Liver (tissue), 9 donors: Measurements from ENCODE around the gene SBK2. TPM values are rescaled to one million over a fixed set of nuclear protein-coding genes. Genes with fewer than 3 reads are reported as not detected.

Source experiments
- DNase-seq: peaks from one replicate; pipeline ENCODE4 v3.0.0-alpha.2; 2017; ENCODE audit warnings: low spot score
- H3K27ac ChIP-seq, 2 donors: one replicate each; pipeline ENCODE4 v1.7.0; 2013; ENCODE audit warnings: inconsistent platforms in 2 of 2, low read length in 2 of 2, control low read depth in 1 of 2, low read depth in 1 of 2, mild to moderate bottlenecking in 1 of 2
- H3K27me3 ChIP-seq, 4 donors: one replicate each; pipeline versions ENCODE4 v1.6.1 to v1.7.0; 2013; ENCODE audit warnings: low read length in 3 of 4, inconsistent platforms in 1 of 4, mild to moderate bottlenecking in 1 of 4, moderate library complexity in 1 of 4; ENCODE audit not compliant: control insufficient read depth in 4 of 4, insufficient read depth in 4 of 4
- H3K36me3 ChIP-seq, 4 donors: one replicate each; pipeline versions ENCODE4 v1.6.1 to v1.7.0; 2013; ENCODE audit warnings: low read length in 3 of 4, mild to moderate bottlenecking in 3 of 4, low read depth in 1 of 4, moderate library complexity in 1 of 4; ENCODE audit not compliant: control insufficient read depth in 4 of 4, insufficient read depth in 3 of 4
- H3K4me1 ChIP-seq, 4 donors: one replicate each; pipeline versions ENCODE4 v1.6.1 to v1.7.0; 2013; ENCODE audit warnings: low read length in 3 of 4, mild to moderate bottlenecking in 3 of 4, moderate library complexity in 1 of 4; ENCODE audit not compliant: control insufficient read depth in 4 of 4, insufficient read depth in 4 of 4
- H3K4me3 ChIP-seq, 3 donors: one replicate each; pipeline versions ENCODE4 v1.6.1 to v1.7.0; 2013; ENCODE audit warnings: low read length in 3 of 3, control low read depth in 1 of 3, low read depth in 1 of 3, mild to moderate bottlenecking in 1 of 3
- H3K9ac ChIP-seq, 2 donors: one replicate each; pipeline ENCODE4 v1.7.0; 2013; ENCODE audit warnings: low read length in 2 of 2, mild to moderate bottlenecking in 2 of 2, moderate library complexity in 2 of 2, control low read depth in 1 of 2, low read depth in 1 of 2
- H3K9me3 ChIP-seq, 4 donors: one replicate each; pipeline versions ENCODE4 v1.6.1 to v1.7.0; 2013; ENCODE audit warnings: low read length in 3 of 4; ENCODE audit not compliant: control insufficient read depth in 4 of 4
- EGR1 ChIP-seq, 2 donors: IDR thresholded peaks; 2 replicates each; pipeline ENCODE4 v1.6.1; 2016 to 2018; ENCODE audit warnings: antibody characterized with exemption in 2 of 2, low read depth in 2 of 2
- FOXA1 ChIP-seq: IDR thresholded peaks from 2 replicates; pipeline ENCODE4 v1.6.1; 2016; ENCODE audit warnings: antibody characterized with exemption
- FOXA2 ChIP-seq: IDR thresholded peaks from 2 replicates; pipeline ENCODE4 v1.6.1; 2016; ENCODE audit warnings: antibody characterized with exemption
- HNF4A ChIP-seq, 2 donors: conservative IDR thresholded peaks; 2 replicates each; pipeline ENCODE4 v1.6.1; 2016; ENCODE audit warnings: antibody characterized with exemption in 2 of 2, mild to moderate bottlenecking in 2 of 2
- HNF4G ChIP-seq: IDR thresholded peaks from 2 replicates; pipeline ENCODE4 v1.6.1; 2016; ENCODE audit warnings: antibody characterized with exemption
- JUND ChIP-seq, 2 donors: IDR thresholded peaks; 2 replicates each; pipeline ENCODE4 v1.6.1; 2016; ENCODE audit warnings: antibody characterized with exemption in 2 of 2
- REST ChIP-seq: IDR thresholded peaks from 2 replicates; pipeline ENCODE4 v1.6.1; 2016; ENCODE audit warnings: antibody characterized with exemption, mild to moderate bottlenecking
- SP1 ChIP-seq: IDR thresholded peaks from 2 replicates; pipeline ENCODE4 v1.6.1; 2018; ENCODE audit warnings: antibody characterized with exemption, mild to moderate bottlenecking
- TAF1 ChIP-seq: conservative IDR thresholded peaks from 2 replicates; pipeline ENCODE4 v1.6.1; 2016; ENCODE audit warnings: antibody characterized with exemption, mild to moderate bottlenecking
- YY1 ChIP-seq: IDR thresholded peaks from 2 replicates; pipeline ENCODE4 v1.6.1; 2016; ENCODE audit warnings: antibody characterized with exemption, mild to moderate bottlenecking
- ZBTB33 ChIP-seq: IDR thresholded peaks from 2 replicates; pipeline ENCODE4 v1.6.1; 2016; ENCODE audit warnings: antibody characterized with exemption
- WGBS: extraction: QIAGEN DNeasy Blood & Tissue Kit; methylation state at CpG from one replicate; pipeline ENCODE4 v1.1.7; 2013; 5-methylcytosine and 5-hydroxymethylcytosine counted together
- polyA plus RNA-seq, 2 donors: library from polyadenylated mRNA; stranded (reverse) in 1 of 2; unstranded in 1 of 2; fragments of 200-250 nt in 1 of 2; fragments of >200 nt in 1 of 2; fragmentation: Nextera tagmentation in 1 of 2; extraction: Ambion mirVana in 1 of 2; gene quantifications; one replicate each; pipeline versions ENCODE4 v1.2.1 to v1.2.3, GENCODE V29; 2013 to 2015
- total RNA-seq, 2 donors: library from RNA; depleted of rRNA; stranded (reverse); fragments of >200 nt; gene quantifications; one replicate each; pipeline ENCODE4 v1.2.3, GENCODE V29; 2014
- TF ChIP-seq, protein P1 (sequence below): IDR thresholded peaks from 2 replicates; pipeline ENCODE4 v1.6.1; 2016; ENCODE audit warnings: antibody characterized with exemption
- donor health status: healthy.
- donor health status: healthy.
- donor health status: healthy.
- donor health status: healthy.
- donor health status: healthy.

The SBK2 gene
- total and polyA plus RNA-seq, 4 donors = not detected

DNA sequence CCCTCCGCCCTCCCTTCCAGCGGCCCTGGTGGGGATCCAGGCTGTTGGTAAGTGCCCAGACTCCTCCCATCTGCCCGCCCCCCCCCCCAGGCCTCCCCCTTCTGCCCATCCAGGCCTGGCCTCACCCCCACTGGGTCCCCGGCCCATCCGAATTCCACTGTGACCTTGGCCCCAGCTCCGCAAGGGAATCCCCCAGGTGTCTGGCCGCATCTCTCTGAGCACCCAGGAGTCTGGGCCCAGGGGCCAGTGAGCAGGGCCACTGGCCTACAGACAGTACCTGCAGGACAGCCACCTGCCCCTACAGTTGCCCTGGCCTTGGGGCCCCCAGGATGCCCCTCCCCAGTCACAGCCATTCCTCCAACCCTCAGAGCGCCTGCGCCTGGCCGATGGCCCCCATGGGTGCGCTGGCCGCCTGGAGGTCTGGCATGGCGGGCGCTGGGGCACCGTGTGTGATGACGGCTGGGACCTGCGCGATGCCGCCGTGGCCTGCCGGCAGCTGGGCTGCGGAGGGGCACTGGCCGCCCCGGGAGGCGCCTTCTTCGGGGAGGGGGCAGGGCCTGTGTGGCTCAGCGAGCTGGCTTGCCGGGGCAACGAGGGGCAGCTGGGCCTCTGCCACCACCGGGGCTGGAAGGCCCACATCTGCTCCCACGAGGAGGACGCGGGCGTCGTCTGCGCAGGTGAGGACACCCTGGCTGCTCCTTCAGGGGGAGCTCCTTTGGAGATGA, 47.8 kb downstream of the SBK2 start:
- Histone ChIP-seq H3K4me3 (no peak overlapping the region), H3K4me1 (peaks cover 3 to 9% (median 7%) of the 10 kb centered on the region in 4 donors), H3K27me3 (no peaks in the 10 kb centered on the region), H3K9me3 (no peaks in the 10 kb centered on the region), H3K36me3 (no peaks in the 10 kb centered on the region), H3K9ac (no peak overlapping the region), H3K27ac (no peak overlapping the region)
- TF ChIP-seq FOXA1 (no peak), HNF4G (no peak), JUND (IDR thresholded peaks at IDR 0.05) (no peak), YY1 (no peak), REST (no peak), TAF1 (no peak), ZBTB33 (no peak), SP1 (no peak), FOXA2 (no peak), EGR1 (IDR thresholded peaks at IDR 0.05; ENCODE audit: low read depth in 2 of 2) (no peak)
- TF ChIP-seq, protein P1, sequence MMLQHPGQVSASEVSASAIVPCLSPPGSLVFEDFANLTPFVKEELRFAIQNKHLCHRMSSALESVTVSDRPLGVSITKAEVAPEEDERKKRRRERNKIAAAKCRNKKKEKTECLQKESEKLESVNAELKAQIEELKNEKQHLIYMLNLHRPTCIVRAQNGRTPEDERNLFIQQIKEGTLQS = no peak
- no peak for DNase-seq
- WGBS = 52% methylated on average over 36 of the region's 36 CpGs

- H3K36me3 ChIP-seq = peaks cover 0 to 3% (median 2%) of the 10 kb centered on the region in 4 donors
- no peak within 1 kb of the TSS for H3K4me3 ChIP-seq
- no peak within 1 kb of the TSS for H3K9ac ChIP-seq
- no peaks in the 10 kb centered on the region for H3K27me3 ChIP-seq
- TF ChIP-seq SP1 (no peak), FOXA1 (no peak), HNF4A (conservative IDR thresholded peaks at IDR 0.05) (no peak)
- 12% methylated on average over 20 of the region's 21 CpGs for WGBS
- no peaks in the 10 kb centered on the region for H3K9me3 ChIP-seq
- H3K4me1 ChIP-seq = peaks cover 3 to 14% (median 7%) of the 10 kb centered on the region in 4 donors
- no peak for DNase-seq
- peak within 1 kb of the TSS; percentile 59 to 60 for H3K27ac ChIP-seq
These were observed 48.8 kb downstream of the SBK2 start, which contains the start of gene SSC5D for GRCh38 chr19:55487924-55488687. SSC5D (plus strand) TSS chr19:55488436; CDS start chr19:55488590, 154 bp downstream.
